MM.1S (cell line): ENCODE measurements around the gene SLC26A2.

Experiments
- CTCF ChIP-seq: fragments of 300-600 bp; sonication (generic); IDR thresholded peaks from 2 replicates; pipeline ENCODE4 v1.5.1; 2016; ENCODE audit warnings: antibody characterized with exemption, low read length, mixed read lengths
- EZH2 ChIP-seq: fragments of 300-600 bp; sonication (generic); optimal IDR thresholded peaks from 2 replicates; pipeline ENCODE3; 2017; ENCODE audit warnings: low read depth, mild to moderate bottlenecking, antibody characterized with exemption, low read length, mixed read lengths
- EZH2phosphoT487 ChIP-seq: fragments of 300-600 bp; sonication (generic); IDR thresholded peaks from 2 replicates; pipeline ENCODE4 v1.6.1; 2018; ENCODE audit warnings: antibody characterized with exemption, low read length

- TF ChIP-seq EZH2 (no peak), CTCF (no peak), EZH2phosphoT487 (no peak)
Measured at GRCh38 chr5:150035139-150035895, 74.8 kb downstream of the SLC26A2 start.
